Smooth muscle cell (in vitro differentiated cells): ENCODE results near the gene RNF34. TPM values are rescaled to one million over a fixed set of nuclear protein-coding genes. Genes with fewer than 3 reads are reported as not detected.

Experiments used
- DNase-seq: peaks from one replicate; lab custom pipeline; 2025; ENCODE audit not compliant: unreplicated experiment; lab: John Stamatoyannopoulos, UW
- H2AFZ ChIP-seq: fragments of 200-600 bp; sonication (generic); 2 replicates; pipeline ENCODE4 v1.6.0; 2016; ENCODE audit warnings: antibody characterized with exemption, low read depth, mild to moderate bottlenecking
- H3F3A ChIP-seq: fragments of 200-600 bp; sonication (generic); 2 replicates; pipeline ENCODE4 v1.6.0; 2017; ENCODE audit warnings: antibody characterized with exemption, low read depth
- H3K27ac ChIP-seq: fragments of 200-600 bp; sonication (generic); 2 replicates; pipeline ENCODE4 v1.5.1; 2016; ENCODE audit warnings: low read depth, mild to moderate bottlenecking
- H3K27me3 ChIP-seq: fragments of 200-600 bp; sonication (generic); 2 replicates; pipeline ENCODE4 v1.6.1; 2016; ENCODE audit warnings: low read depth, mild to moderate bottlenecking
- H3K36me3 ChIP-seq: fragments of 200-600 bp; sonication (generic); 2 replicates; pipeline ENCODE4 v1.5.1; 2016; ENCODE audit warnings: low read depth
- H3K4me1 ChIP-seq: fragments of 200-600 bp; sonication (generic); 2 replicates; pipeline ENCODE4 v1.5.1; 2016; ENCODE audit warnings: low read depth
- H3K4me2 ChIP-seq: fragments of 200-600 bp; sonication (generic); 2 replicates; pipeline ENCODE4 v1.6.0; 2016; ENCODE audit warnings: mild to moderate bottlenecking
- H3K4me3 ChIP-seq: fragments of 200-600 bp; sonication (generic); 2 replicates; pipeline ENCODE4 v1.5.1; 2016; ENCODE audit warnings: mild to moderate bottlenecking
- H3K79me2 ChIP-seq: fragments of 200-600 bp; sonication (generic); 2 replicates; pipeline ENCODE4 v1.6.0; 2016; ENCODE audit warnings: low read depth, mild to moderate bottlenecking
- H3K9ac ChIP-seq: fragments of 200-600 bp; sonication (generic); 2 replicates; pipeline ENCODE4 v1.6.0; 2016; ENCODE audit warnings: low read depth
- H3K9me3 ChIP-seq: fragments of 200-600 bp; sonication (generic); replicated peaks from 2 replicates; pipeline ENCODE4 v1.5.1; 2016; ENCODE audit warnings: low read depth
- H4K20me1 ChIP-seq: fragments of 200-600 bp; sonication (generic); 2 replicates; pipeline ENCODE4 v1.6.0; 2016; ENCODE audit warnings: low read depth
- CTCF ChIP-seq: fragments of 200-600 bp; sonication (generic); IDR thresholded peaks from 2 replicates; pipeline ENCODE4 v1.5.1; 2017; ENCODE audit warnings: borderline replicate concordance, mild to moderate bottlenecking, antibody characterized with exemption; ENCODE audit not compliant: insufficient read depth, poor library complexity, severe bottlenecking
- WGBS: methylation state at CpG from one replicate; pipeline ENCODE4 v1.1.7; 2016; ENCODE audit warnings: low lambda C conversion rate; 5-methylcytosine and 5-hydroxymethylcytosine counted together
- polyA plus RNA-seq: library from polyadenylated mRNA; unstranded; fragments of >200 nt; fragmentation: Nextera tagmentation; extraction: Ambion mirVana; gene quantifications from 2 replicates; pipeline ENCODE4 v1.2.1, GENCODE V29; 2016
- total RNA-seq: library from RNA; depleted of rRNA; stranded (reverse); fragments of >200 nt; gene quantifications from 2 replicates; pipeline ENCODE4 v1.2.3, GENCODE V29; 2014

The RNF34 gene
- total and polyA plus RNA-seq, 2 experiments from 2014 or later = 19.4 to 24.0 TPM

GRCh38 chr12:121440768-121441167 is 40.9 kb downstream of the RNF34 start:
- no peak overlapping the region for H2AFZ ChIP-seq
- peaks cover 6% of the 10 kb centered on the region for H3K9me3 ChIP-seq
- 96% methylated on average over 15 of the region's 15 CpGs for WGBS
- H3K4me2 ChIP-seq = no peak overlapping the region
- H3K9ac ChIP-seq = no peak overlapping the region
- H3K36me3 ChIP-seq = no peaks in the 10 kb centered on the region
- H3K27me3 ChIP-seq = no peaks in the 10 kb centered on the region
- H3K27ac ChIP-seq = no peak overlapping the region
- no peaks in the 10 kb centered on the region for H3K79me2 ChIP-seq
- no peak for TF ChIP-seq CTCF
- no peaks in the 10 kb centered on the region for H3K4me1 ChIP-seq
- no peak for DNase-seq
- no peaks in the 10 kb centered on the region for H4K20me1 ChIP-seq
- H3K4me3 ChIP-seq = no peak overlapping the region
- H3F3A ChIP-seq = no peaks in the 10 kb centered on the region

GRCh38 chr12:121441555-121441954 is 41.6 kb downstream of the RNF34 start:
- Histone ChIP-seq H4K20me1 (peaks cover 3% of the 10 kb centered on the region), H3K27ac (no peak overlapping the region), H3K27me3 (no peaks in the 10 kb centered on the region), H3K9ac (no peak overlapping the region), H3K4me1 (no peaks in the 10 kb centered on the region), H3K79me2 (no peaks in the 10 kb centered on the region), H3K4me3 (no peak overlapping the region), H3F3A (no peaks in the 10 kb centered on the region), H3K36me3 (peaks cover 1% of the 10 kb centered on the region), H3K4me2 (no peak overlapping the region), H3K9me3 (peaks cover 6% of the 10 kb centered on the region), H2AFZ (no peak overlapping the region)
- DNase-seq = no peak
- 96% methylated on average over 17 of the region's 17 CpGs for WGBS
- TF ChIP-seq CTCF = no peak

DNA sequence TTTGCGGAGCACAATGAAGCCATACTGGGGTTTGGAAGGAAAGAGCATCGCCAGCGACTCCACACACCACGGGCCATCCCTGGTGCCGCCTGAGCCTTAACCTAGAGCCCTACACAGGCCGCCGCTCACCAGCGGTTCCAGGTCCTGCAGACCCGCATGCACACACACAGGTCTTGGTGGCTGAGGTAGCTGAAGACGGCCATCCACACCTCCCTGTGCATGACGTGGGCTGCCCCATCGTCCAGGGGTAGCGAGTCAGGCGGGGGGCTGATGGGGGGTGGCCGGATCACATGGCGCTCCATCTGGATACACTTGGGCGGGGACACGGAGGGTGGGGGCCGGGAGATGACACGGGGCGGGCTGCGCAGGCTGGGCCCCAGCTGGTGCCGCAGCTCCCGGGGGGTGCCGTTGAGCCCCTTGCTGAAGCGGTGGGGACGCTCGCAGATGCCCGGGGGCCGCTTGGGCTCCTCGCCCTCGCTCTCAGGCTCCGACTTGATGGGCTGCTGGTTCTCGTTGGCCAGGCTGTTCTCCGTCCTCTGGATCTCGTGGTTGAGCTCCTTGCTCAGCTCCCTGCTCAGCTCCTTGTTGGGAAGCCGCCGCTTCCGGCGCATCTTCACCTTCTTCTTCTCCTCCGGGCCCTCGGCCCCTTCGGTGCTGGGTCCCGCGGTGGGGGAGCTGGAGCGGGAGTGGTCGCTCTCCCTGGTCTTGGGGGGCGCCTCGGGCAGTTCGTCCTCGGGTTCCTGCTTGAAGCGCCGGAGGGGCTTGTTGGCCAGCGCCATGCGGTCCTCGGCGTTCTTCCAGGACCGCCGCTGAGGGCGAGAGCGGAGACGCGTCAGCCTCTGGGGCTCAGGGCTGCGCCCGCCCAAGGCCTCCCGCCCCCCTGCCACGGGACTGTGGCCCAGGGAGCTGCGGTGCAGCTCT is 42.4 kb downstream of the RNF34 start:
- no peak for DNase-seq

More for the DNA sequence above, 42.4 kb downstream of the RNF34 start:
- Histone ChIP-seq H3K4me1 (no peaks in the 10 kb centered on the region), H4K20me1 (peaks cover 10% of the 10 kb centered on the region), H3K79me2 (peaks cover 2% of the 10 kb centered on the region), H3K9me3 (no peaks in the 10 kb centered on the region), H3K4me3 (no peak overlapping the region), H3K27ac (no peak overlapping the region), H3K4me2 (no peak overlapping the region), H3F3A (no peaks in the 10 kb centered on the region), H2AFZ (no peak overlapping the region), H3K27me3 (no peaks in the 10 kb centered on the region), H3K9ac (no peak overlapping the region), H3K36me3 (peaks cover 4% of the 10 kb centered on the region)
- over 99% methylated on average over 50 of the region's 68 CpGs for WGBS
- no peak for TF ChIP-seq CTCF
